ENCODE measurements around the gene DLG2.

DNA sequence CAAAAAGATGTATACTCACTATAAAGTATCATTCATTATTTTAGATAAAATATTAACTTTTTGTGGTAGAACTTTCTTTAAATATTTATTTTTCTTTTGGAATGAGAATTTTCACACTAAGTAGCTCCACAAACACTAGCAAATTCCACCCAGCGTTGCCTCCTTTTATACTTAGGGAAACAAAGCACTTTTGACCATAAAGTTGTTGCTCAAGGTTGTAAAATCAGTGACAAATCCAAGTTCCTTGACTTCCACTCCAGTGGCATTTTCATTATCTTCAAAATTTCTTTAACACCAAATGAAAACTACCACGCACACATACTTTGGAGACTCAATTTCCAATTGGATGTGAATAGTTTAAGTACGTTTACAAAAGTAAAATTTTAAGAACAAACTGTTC lies 431.2 kb downstream of the DLG2 start:
- TF ChIP-seq, protein P1, sequence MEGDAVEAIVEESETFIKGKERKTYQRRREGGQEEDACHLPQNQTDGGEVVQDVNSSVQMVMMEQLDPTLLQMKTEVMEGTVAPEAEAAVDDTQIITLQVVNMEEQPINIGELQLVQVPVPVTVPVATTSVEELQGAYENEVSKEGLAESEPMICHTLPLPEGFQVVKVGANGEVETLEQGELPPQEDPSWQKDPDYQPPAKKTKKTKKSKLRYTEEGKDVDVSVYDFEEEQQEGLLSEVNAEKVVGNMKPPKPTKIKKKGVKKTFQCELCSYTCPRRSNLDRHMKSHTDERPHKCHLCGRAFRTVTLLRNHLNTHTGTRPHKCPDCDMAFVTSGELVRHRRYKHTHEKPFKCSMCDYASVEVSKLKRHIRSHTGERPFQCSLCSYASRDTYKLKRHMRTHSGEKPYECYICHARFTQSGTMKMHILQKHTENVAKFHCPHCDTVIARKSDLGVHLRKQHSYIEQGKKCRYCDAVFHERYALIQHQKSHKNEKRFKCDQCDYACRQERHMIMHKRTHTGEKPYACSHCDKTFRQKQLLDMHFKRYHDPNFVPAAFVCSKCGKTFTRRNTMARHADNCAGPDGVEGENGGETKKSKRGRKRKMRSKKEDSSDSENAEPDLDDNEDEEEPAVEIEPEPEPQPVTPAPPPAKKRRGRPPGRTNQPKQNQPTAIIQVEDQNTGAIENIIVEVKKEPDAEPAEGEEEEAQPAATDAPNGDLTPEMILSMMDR (conservative IDR thresholded peaks at IDR 0.05; ENCODE audit: low read depth, low read length): no peak
- no peak for TF ChIP-seq MXI1 (IDR thresholded peaks at IDR 0.05; ENCODE audit: borderline replicate concordance, low read depth, low read length)
- no peak for TF ChIP-seq RCOR1 (IDR thresholded peaks at IDR 0.05; ENCODE audit: insufficient replicate concordance, low read length)
- TF ChIP-seq CEBPB (IDR thresholded peaks at IDR 0.05; ENCODE audit: low read depth, low read length): no peak
- TF ChIP-seq RAD21 (IDR thresholded peaks at IDR 0.05; ENCODE audit: low read length): no peak
- no peak for TF ChIP-seq MAFK (IDR thresholded peaks at IDR 0.05; ENCODE audit: low read depth, low read length)
- no peak for TF ChIP-seq POLR2A (IDR thresholded peaks at IDR 0.05; ENCODE audit: low read depth, low read length)
- no peak for TF ChIP-seq ELK1 (IDR thresholded peaks at IDR 0.05; ENCODE audit: borderline replicate concordance, low read depth, low read length)

Measured in IMR-90 (cell line).